GM12878 (cell line): ENCODE measurements around the gene PPP1R9B. TPM values are rescaled to one million over a fixed set of nuclear protein-coding genes. Genes with fewer than 3 reads are reported as not detected.

ENCODE experiments used
- ATAC-seq: fragments of 200-7000 bp; cut with Tn5 transposase; 3 replicates; pipeline ENCODE4 v1.9.1; 2020; ENCODE audit warnings: mild to moderate bottlenecking, moderate library complexity
- BruUV-seq: library from RNA; stranded (reverse); fragments of 400-500 nt; replicated peaks from 2 replicates; lab custom pipeline; 2021; lab: Mats Ljungman, UMichigan
- CTCF ChIA-PET: fragments of 300-600 bp; sonication (Branson Sonifier 250); formaldehyde crosslinking; extraction: SDS; loops from one replicate; lab custom pipeline; 2021; ENCODE audit warnings: inconsistent platforms; lab: Yijun Ruan, JAX
- POLR2A ChIA-PET: fragments of 350-600 bp; formaldehyde crosslinking; extraction: SDS; loops from one replicate; lab custom pipeline; 2021; ENCODE audit warnings: inconsistent platforms; lab: Charles Lee
- RAD21 ChIA-PET: fragments of 300-600 bp; sonication (Branson Sonifier 250); formaldehyde crosslinking; loops from one replicate; lab custom pipeline; 2023; ENCODE audit warnings: antibody characterized with exemption; ENCODE audit not compliant: unreplicated experiment; lab: Charles Lee
- SMC1A ChIA-PET: fragments of 300-600 bp; sonication (Branson Sonifier 250); formaldehyde crosslinking; loops from one replicate; lab custom pipeline; 2023; ENCODE audit not compliant: unreplicated experiment, uncharacterized antibody; lab: Charles Lee
- DNase-seq: peaks from one replicate; pipeline ENCODE4 v3.0.0-alpha.2; 2011; ENCODE audit warnings: low read depth, low spot score
- FAIRE-seq: peaks from 3 replicates; lab custom pipeline; 2011; peaks lifted over from hg19 to GRCh38; lab: Jason Lieb, UNC
- H2AFZ ChIP-seq: 2 replicates; pipeline ENCODE4 v1.6.0; 2011; ENCODE audit warnings: low read depth, low read length, control low read depth; ENCODE audit not compliant: control insufficient read depth
- H3K27ac ChIP-seq: 2 replicates; pipeline ENCODE4 v1.5.1; 2011; ENCODE audit warnings: control low read depth; ENCODE audit not compliant: control insufficient read depth, insufficient read depth
- H3K27me3 ChIP-seq, 2 experiments: replicated peaks in 1 of 2; 2 replicates each; pipeline versions ENCODE4 v1.6.0 to v1.6.1; 2011; ENCODE audit warnings: low read length in 1 of 2; ENCODE audit not compliant: control insufficient read depth in 2 of 2, insufficient read depth in 2 of 2
- H3K36me3 ChIP-seq, 2 experiments: 2 replicates each; pipeline ENCODE4 v1.5.1; 2011; ENCODE audit warnings: low read length in 1 of 2; ENCODE audit not compliant: control insufficient read depth in 2 of 2, insufficient read depth in 2 of 2
- H3K4me1 ChIP-seq: 2 replicates; pipeline ENCODE4 v1.6.1; 2011; ENCODE audit warnings: mild to moderate bottlenecking, low read length, moderate library complexity, mixed read lengths; ENCODE audit not compliant: control insufficient read depth, insufficient read depth
- H3K4me2 ChIP-seq: 2 replicates; pipeline ENCODE4 v1.6.0; 2011; ENCODE audit warnings: control low read depth; ENCODE audit not compliant: control insufficient read depth, insufficient read depth
- H3K4me3 ChIP-seq: fragments of 200-600 bp; sonication (generic); 2 replicates; pipeline ENCODE4 v1.5.1; 2016
- H3K79me2 ChIP-seq: 2 replicates; pipeline ENCODE4 v1.6.0; 2011; ENCODE audit warnings: low read length; ENCODE audit not compliant: control insufficient read depth, insufficient read depth
- H3K9ac ChIP-seq: 2 replicates; pipeline ENCODE4 v1.8.0; 2011; ENCODE audit warnings: low read length, control low read depth, mixed read lengths; ENCODE audit not compliant: control insufficient read depth, insufficient read depth
- H3K9me3 ChIP-seq: replicated peaks from 3 replicates; pipeline ENCODE4 v1.5.1; 2011; ENCODE audit warnings: mild to moderate bottlenecking, low read length; ENCODE audit not compliant: control insufficient read depth, insufficient read depth
- H4K20me1 ChIP-seq: 2 replicates; pipeline ENCODE4 v1.6.0; 2011; ENCODE audit not compliant: control insufficient read depth, insufficient read depth
- JUNB ChIP-seq: IDR thresholded peaks from 2 replicates; pipeline ENCODE4 v1.6.1; 2016; ENCODE audit warnings: antibody characterized with exemption, mild to moderate bottlenecking
- MYB ChIP-seq: fragments of 150-350 bp; IDR thresholded peaks from 2 replicates; pipeline ENCODE4 v1.6.1; 2014; ENCODE audit warnings: mild to moderate bottlenecking, low read depth, low read length, borderline replicate concordance
- NFIC ChIP-seq: IDR thresholded peaks from 2 replicates; pipeline ENCODE4 v1.6.1; 2012; ENCODE audit warnings: low read depth, mild to moderate bottlenecking, inconsistent platforms, low read length, moderate library complexity
- NFXL1 ChIP-seq: fragments of 450-650 bp; IDR thresholded peaks from 2 replicates; pipeline ENCODE4 v1.6.1; 2017; ENCODE audit warnings: antibody characterized with exemption, mild to moderate bottlenecking, borderline replicate concordance
- NFYA ChIP-seq: IDR thresholded peaks from 2 replicates; pipeline ENCODE4 v1.6.1; 2011; ENCODE audit warnings: low read depth, mild to moderate bottlenecking, low read length, improper control_type of control experiment, borderline replicate concordance
- RUNX3 ChIP-seq: IDR thresholded peaks from 2 replicates; pipeline ENCODE4 v1.6.1; 2012; ENCODE audit warnings: low read length, inconsistent platforms
- SMC3 ChIP-seq: IDR thresholded peaks from 2 replicates; pipeline ENCODE4 v1.6.1; 2011; ENCODE audit warnings: low read length, improper control_type of control experiment, borderline replicate concordance
- SRF ChIP-seq, 2 experiments: IDR thresholded peaks; 2 replicates each; pipeline ENCODE4 v1.6.1; 2011; ENCODE audit warnings: low read depth in 2 of 2, low read length in 2 of 2, mild to moderate bottlenecking in 1 of 2, moderate library complexity in 1 of 2
- TAF1 ChIP-seq: IDR thresholded peaks from 2 replicates; pipeline ENCODE4 v1.6.1; 2011; ENCODE audit warnings: mild to moderate bottlenecking, low read depth, low read length, borderline replicate concordance
- TCF7 ChIP-seq: IDR thresholded peaks from 2 replicates; pipeline ENCODE4 v1.6.1; 2014; ENCODE audit warnings: antibody characterized with exemption, borderline replicate concordance
- YY1 ChIP-seq: IDR thresholded peaks from 2 replicates; pipeline ENCODE4 v1.6.1; 2011; ENCODE audit warnings: low read depth, mild to moderate bottlenecking, low read length
- WGBS: methylation state at CpG from one replicate; pipeline ENCODE4 v1.1.6; 2016; ENCODE audit warnings: low lambda C conversion rate; ENCODE audit not compliant: insufficient replicate concordance, insufficient coverage; ENCODE audit errors: missing lambda C conversion rate; 5-methylcytosine and 5-hydroxymethylcytosine counted together
- in situ Hi-C: fragments of 300-500 bp; cut with MboI; formaldehyde crosslinking; loops from 9 replicates; pipeline ENCODE4 v1.14.3; 2018; ENCODE audit warnings: mixed read lengths
- intact Hi-C: fragments of 100-400 bp; cut with micrococcal nuclease; formaldehyde crosslinking; loops from one replicate; pipeline ENCODE4 v1.14.2; 2022; ENCODE audit not compliant: unreplicated experiment
- polyA plus RNA-seq, 11 experiments: library from polyadenylated mRNA; depleted of rRNA in 4 of 11; unstranded in 6 of 11; stranded (reverse) in 5 of 11; fragments of >200 nt; fragmentation: Nextera tagmentation in 4 of 11; fragmentation: Illumina TruSeq in 1 of 11; extraction: Ambion mirVana in 4 of 11; extraction: Trizol in 1 of 11; gene quantifications; 1 replicate in 1 of 11; 2 replicates in 10 of 11; pipeline versions ENCODE4 v1.2.1 to v1.2.3, GENCODE V29; 2011 to 2016; ENCODE audit warnings: inconsistent platforms in 2 of 11, missing spikeins in 2 of 11, low read depth in 1 of 11
- total RNA-seq, 4 experiments: library from RNA; depleted of rRNA in 3 of 4; stranded (reverse); fragments of >200 nt in 3 of 4; fragmentation: Illumina TruSeq in 1 of 4; extraction: Trizol in 1 of 4; gene quantifications; 2 replicates each; pipeline versions ENCODE4 v1.2.1 to v1.2.3, GENCODE V29; 2013 to 2021
- TF ChIP-seq, protein P1 (sequence below): fragments of 450-650 bp; IDR thresholded peaks from 2 replicates; pipeline ENCODE4 v1.6.1; 2017; ENCODE audit warnings: mild to moderate bottlenecking, moderate library complexity
- TF ChIP-seq, protein P2 (sequence below), 3 experiments: IDR thresholded peaks in 2 of 3; conservative IDR thresholded peaks in 1 of 3; 2 replicates each; pipeline ENCODE4 v1.5.1; 2011; ENCODE audit warnings: low read depth in 3 of 3, low read length in 3 of 3, mild to moderate bottlenecking in 3 of 3, control low read depth in 2 of 3, moderate library complexity in 2 of 3, inconsistent platforms in 1 of 3, mixed read lengths in 1 of 3; ENCODE audit not compliant: control insufficient read depth in 2 of 3, insufficient read depth in 1 of 3; ENCODE audit errors: extremely low read depth in 1 of 3

The PPP1R9B gene
- total and polyA plus RNA-seq, 10 of the 15 experiments (the other 5 are each of a cell fraction or from before 2014, with no cell fraction given): 0.20 to 107 (median 37.5) TPM

DNA sequence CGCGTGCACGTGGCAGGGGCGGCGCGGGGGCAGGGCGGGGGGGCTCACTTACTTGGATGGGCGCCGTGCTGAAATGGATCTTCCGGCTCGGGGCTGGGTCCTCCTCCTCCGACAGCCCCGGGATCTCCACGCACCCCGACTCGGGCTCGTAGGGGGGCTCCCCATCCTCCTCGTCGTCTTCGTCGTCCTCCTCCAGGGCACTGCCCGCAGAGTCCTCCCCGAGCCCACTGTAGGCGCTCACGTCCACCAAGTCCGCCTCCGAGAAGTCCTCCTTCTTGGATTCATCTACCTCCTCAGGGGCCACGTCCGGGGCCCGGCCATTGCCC lies 1.4 kb downstream of the PPP1R9B start:
- peak overlapping the region; percentile 89 for H3K27ac ChIP-seq
- ChIA-PET RAD21 (interaction anchor here (0.6 to 2.9 kb wide), 6 partner anchors 12 to 503 kb away, joined by 3 to 19 read pairs (median 5); partner anchors contain the start of gene SAMD14), SMC1A (interaction anchor here (1.0 to 2.2 kb wide), 3 partner anchors 10 to 51 kb away, joined by 3 to 8 read pairs (median 7); no protein-coding TSS in a partner anchor), CTCF (interaction anchor here (1.4 to 9.3 kb wide), 3 partner anchors 12 to 21 kb away, joined by 7 to 99 read pairs (median 15); no protein-coding TSS in a partner anchor), POLR2A (interaction anchor here (1.1 to 2.7 kb wide), 5 partner anchors 9 to 160 kb away, joined by 3 to 18 read pairs (median 4); no protein-coding TSS in a partner anchor)
- H3K9ac ChIP-seq: peak overlapping the region; percentile 88
- intact Hi-C loops (loop anchor here (5.0 kb wide), 1 partner anchor 52 kb away; the partner anchor contains the start of gene PDK2), in situ Hi-C loops (no loop called here)
- ATAC-seq (no peak), FAIRE-seq (no peak), DNase-seq (no peak)
- BruUV-seq: no TSS peak
- H3K4me2 ChIP-seq: peak overlapping the region; percentile 44; the same call in 1 of the 2 replicates
- no peak overlapping the region for H2AFZ ChIP-seq
- no peaks in the 10 kb centered on the region; the same call in none of the 2 replicates for H4K20me1 ChIP-seq
- no peaks in the 10 kb centered on the region for H3K27me3 ChIP-seq
- peaks cover 50% of the 10 kb centered on the region for H3K4me1 ChIP-seq
- no peaks in the 10 kb centered on the region for H3K9me3 ChIP-seq
- H3K79me2 ChIP-seq: peaks cover 76% of the 10 kb centered on the region
- WGBS: under 1% methylated on average over 28 of the region's 30 CpGs
- peaks cover 9 to 18% of the 10 kb centered on the region in 2 experiments for H3K36me3 ChIP-seq
- H3K4me3 ChIP-seq: peak overlapping the region; percentile 95
- TF ChIP-seq, protein P1, sequence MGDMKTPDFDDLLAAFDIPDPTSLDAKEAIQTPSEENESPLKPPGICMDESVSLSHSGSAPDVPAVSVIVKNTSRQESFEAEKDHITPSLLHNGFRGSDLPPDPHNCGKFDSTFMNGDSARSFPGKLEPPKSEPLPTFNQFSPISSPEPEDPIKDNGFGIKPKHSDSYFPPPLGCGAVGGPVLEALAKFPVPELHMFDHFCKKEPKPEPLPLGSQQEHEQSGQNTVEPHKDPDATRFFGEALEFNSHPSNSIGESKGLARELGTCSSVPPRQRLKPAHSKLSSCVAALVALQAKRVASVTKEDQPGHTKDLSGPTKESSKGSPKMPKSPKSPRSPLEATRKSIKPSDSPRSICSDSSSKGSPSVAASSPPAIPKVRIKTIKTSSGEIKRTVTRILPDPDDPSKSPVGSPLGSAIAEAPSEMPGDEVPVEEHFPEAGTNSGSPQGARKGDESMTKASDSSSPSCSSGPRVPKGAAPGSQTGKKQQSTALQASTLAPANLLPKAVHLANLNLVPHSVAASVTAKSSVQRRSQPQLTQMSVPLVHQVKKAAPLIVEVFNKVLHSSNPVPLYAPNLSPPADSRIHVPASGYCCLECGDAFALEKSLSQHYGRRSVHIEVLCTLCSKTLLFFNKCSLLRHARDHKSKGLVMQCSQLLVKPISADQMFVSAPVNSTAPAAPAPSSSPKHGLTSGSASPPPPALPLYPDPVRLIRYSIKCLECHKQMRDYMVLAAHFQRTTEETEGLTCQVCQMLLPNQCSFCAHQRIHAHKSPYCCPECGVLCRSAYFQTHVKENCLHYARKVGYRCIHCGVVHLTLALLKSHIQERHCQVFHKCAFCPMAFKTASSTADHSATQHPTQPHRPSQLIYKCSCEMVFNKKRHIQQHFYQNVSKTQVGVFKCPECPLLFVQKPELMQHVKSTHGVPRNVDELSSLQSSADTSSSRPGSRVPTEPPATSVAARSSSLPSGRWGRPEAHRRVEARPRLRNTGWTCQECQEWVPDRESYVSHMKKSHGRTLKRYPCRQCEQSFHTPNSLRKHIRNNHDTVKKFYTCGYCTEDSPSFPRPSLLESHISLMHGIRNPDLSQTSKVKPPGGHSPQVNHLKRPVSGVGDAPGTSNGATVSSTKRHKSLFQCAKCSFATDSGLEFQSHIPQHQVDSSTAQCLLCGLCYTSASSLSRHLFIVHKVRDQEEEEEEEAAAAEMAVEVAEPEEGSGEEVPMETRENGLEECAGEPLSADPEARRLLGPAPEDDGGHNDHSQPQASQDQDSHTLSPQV: no peak
- TF ChIP-seq SMC3: no peak
- no peak for TF ChIP-seq NFYA
- TF ChIP-seq YY1: peak; percentile 28; the same call in 1 of the 2 replicates
- peak in 1 of 2 experiments; percentile 40; a peak in 1 of 4 replicates for TF ChIP-seq SRF (IDR thresholded peaks at IDR 0.05; ENCODE audit: low read depth in 2 of 2, low read length in 2 of 2)
- no peak for TF ChIP-seq MYB
- TF ChIP-seq RUNX3: no peak
- peak; percentile 90; the same call in 1 of the 2 replicates for TF ChIP-seq NFXL1
- TF ChIP-seq NFIC: no peak
- peak; percentile 7; the same call in 1 of the 2 replicates for TF ChIP-seq TAF1
- no peak for TF ChIP-seq TCF7
- TF ChIP-seq, protein P2, sequence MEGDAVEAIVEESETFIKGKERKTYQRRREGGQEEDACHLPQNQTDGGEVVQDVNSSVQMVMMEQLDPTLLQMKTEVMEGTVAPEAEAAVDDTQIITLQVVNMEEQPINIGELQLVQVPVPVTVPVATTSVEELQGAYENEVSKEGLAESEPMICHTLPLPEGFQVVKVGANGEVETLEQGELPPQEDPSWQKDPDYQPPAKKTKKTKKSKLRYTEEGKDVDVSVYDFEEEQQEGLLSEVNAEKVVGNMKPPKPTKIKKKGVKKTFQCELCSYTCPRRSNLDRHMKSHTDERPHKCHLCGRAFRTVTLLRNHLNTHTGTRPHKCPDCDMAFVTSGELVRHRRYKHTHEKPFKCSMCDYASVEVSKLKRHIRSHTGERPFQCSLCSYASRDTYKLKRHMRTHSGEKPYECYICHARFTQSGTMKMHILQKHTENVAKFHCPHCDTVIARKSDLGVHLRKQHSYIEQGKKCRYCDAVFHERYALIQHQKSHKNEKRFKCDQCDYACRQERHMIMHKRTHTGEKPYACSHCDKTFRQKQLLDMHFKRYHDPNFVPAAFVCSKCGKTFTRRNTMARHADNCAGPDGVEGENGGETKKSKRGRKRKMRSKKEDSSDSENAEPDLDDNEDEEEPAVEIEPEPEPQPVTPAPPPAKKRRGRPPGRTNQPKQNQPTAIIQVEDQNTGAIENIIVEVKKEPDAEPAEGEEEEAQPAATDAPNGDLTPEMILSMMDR (IDR thresholded peaks at IDR 0.05 in 2 of 3, conservative IDR thresholded peaks at IDR 0.05 in 1 of 3; ENCODE audit: control insufficient read depth in 2 of 3, extremely low read depth in 1 of 3, insufficient read depth in 1 of 3, low read depth in 3 of 3, low read length in 3 of 3): no peak
- TF ChIP-seq JUNB: no peak
